HepG2 (cell line): Measurements from ENCODE around the gene ZNF627. TPM values are rescaled to one million over a fixed set of nuclear protein-coding genes. Genes with fewer than 3 reads are reported as not detected.
A peak's percentile ranks its signal among the peaks of the same experiment; 100 is the strongest.

Experiments used
- ATAC-seq: fragments of 200-7000 bp; cut with Tn5 transposase; 3 replicates; pipeline ENCODE4 v1.9.1; 2020; ENCODE audit warnings: mild to moderate bottlenecking, moderate library complexity
- BruUV-seq: library from RNA; stranded (reverse); fragments of 400-500 nt; replicated peaks from 2 replicates; lab custom pipeline; 2021; lab: Mats Ljungman, UMichigan
- CTCF ChIA-PET: fragments of 300-600 bp; formaldehyde crosslinking; extraction: SDS; loops from one replicate; lab custom pipeline; 2021; ENCODE audit warnings: low total read pairs, inconsistent platforms, low intra/inter-chr PET ratio; lab: Yijun Ruan, JAX
- POLR2A ChIA-PET: fragments of 350-600 bp; sonication (Branson Sonifier 250); formaldehyde crosslinking; loops from one replicate; lab custom pipeline; 2020; ENCODE audit warnings: antibody characterized with exemption, inconsistent platforms; lab: Yijun Ruan, JAX
- DNase-seq: peaks from one replicate; pipeline ENCODE4 v3.0.0-alpha.2; 2015; ENCODE audit warnings: low spot score
- FAIRE-seq: peaks from 3 replicates; lab custom pipeline; 2011; peaks lifted over from hg19 to GRCh38; lab: Jason Lieb, UNC
- H2AFZ ChIP-seq: one replicate; pipeline ENCODE4 v1.6.1; 2011; ENCODE audit warnings: low read length, inconsistent platforms
- H3K27ac ChIP-seq: fragments of 300-600 bp; 3 replicates; pipeline ENCODE4 v1.8.0; 2011; ENCODE audit warnings: mixed run types, mild to moderate bottlenecking, mixed read lengths, low read length, inconsistent platforms; ENCODE audit not compliant: insufficient read depth; ENCODE audit errors: extremely low read length
- H3K27me3 ChIP-seq, 2 experiments: fragments of 200-600 bp in 1 of 2; 2 replicates in 1 of 2; 3 replicates in 1 of 2; pipeline versions ENCODE4 v1.6.0 to v1.8.0; 2011; ENCODE audit warnings: low read length in 2 of 2, mild to moderate bottlenecking in 2 of 2, moderate library complexity in 2 of 2, inconsistent platforms in 1 of 2; ENCODE audit not compliant: insufficient read depth in 2 of 2, control insufficient read depth in 1 of 2
- H3K36me3 ChIP-seq, 2 experiments: fragments of 200-600 bp in 1 of 2; replicated peaks in 1 of 2; 2 replicates in 1 of 2; 3 replicates in 1 of 2; pipeline versions ENCODE4 v1.5.1 to v1.8.0; 2011; ENCODE audit warnings: low read length in 2 of 2, inconsistent platforms in 1 of 2; ENCODE audit not compliant: insufficient read depth in 2 of 2, control insufficient read depth in 1 of 2
- H3K4me1 ChIP-seq: 2 replicates; pipeline ENCODE4 v1.5.1; 2012; ENCODE audit warnings: low read length, inconsistent platforms; ENCODE audit not compliant: insufficient read depth
- H3K4me2 ChIP-seq: 2 replicates; pipeline ENCODE4 v1.6.0; 2011; ENCODE audit warnings: low read depth, low read length, inconsistent platforms
- H3K4me3 ChIP-seq, 3 experiments: fragments of 200-600 bp in 1 of 3; sonication (generic), shearing (Covaris generic) in 1 of 3; replicated peaks in 1 of 3; 2 replicates each; pipeline ENCODE4 v1.5.1; 2011 to 2016; ENCODE audit warnings: low read length in 3 of 3, inconsistent platforms in 2 of 3, low read depth in 2 of 3, mild to moderate bottlenecking in 2 of 3, control low read depth in 1 of 3, mixed read lengths in 1 of 3; ENCODE audit not compliant: insufficient read depth in 1 of 3
- H3K79me2 ChIP-seq: one replicate; pipeline ENCODE4 v1.6.1; 2011; ENCODE audit warnings: low read length, inconsistent platforms; ENCODE audit not compliant: insufficient read depth
- H3K9ac ChIP-seq: 2 replicates; pipeline ENCODE4 v1.6.0; 2011; ENCODE audit warnings: mild to moderate bottlenecking, low read depth, low read length, inconsistent platforms; ENCODE audit not compliant: insufficient read depth
- H3K9me3 ChIP-seq: 2 replicates; pipeline ENCODE4 v1.5.1; 2012; ENCODE audit warnings: mild to moderate bottlenecking, low read length
- H4K20me1 ChIP-seq: 2 replicates; pipeline ENCODE4 v1.6.0; 2011; ENCODE audit warnings: inconsistent platforms, mild to moderate bottlenecking, low read length, moderate library complexity; ENCODE audit not compliant: insufficient read depth
- GPN1 ChIP-seq: sonication (generic); formaldehyde crosslinking; IDR thresholded peaks from 2 replicates; pipeline ENCODE4 v1.5.1; 2020; ENCODE audit warnings: missing genetic modification reagents, borderline replicate concordance
- IKZF4 ChIP-seq: sonication (generic); formaldehyde crosslinking; IDR thresholded peaks from 2 replicates; pipeline ENCODE4 v1.5.1; 2020; ENCODE audit warnings: borderline replicate concordance, mild to moderate bottlenecking, low read depth, missing genetic modification reagents; ENCODE audit errors: not compliant biosample characterization
- MAFF ChIP-seq: IDR thresholded peaks from 2 replicates; pipeline ENCODE4 v1.6.1; 2011; ENCODE audit warnings: low read depth, low read length, improper control_type of control experiment
- MAFK ChIP-seq, 2 experiments: IDR thresholded peaks in 1 of 2; conservative IDR thresholded peaks in 1 of 2; 2 replicates each; pipeline ENCODE4 v1.6.1; 2011; ENCODE audit warnings: improper control_type of control experiment in 2 of 2, low read length in 2 of 2
- SKIL ChIP-seq: sonication (generic); formaldehyde crosslinking; IDR thresholded peaks from 2 replicates; pipeline ENCODE4 v1.8.0; 2022; ENCODE audit warnings: missing genetic modification reagents, mild to moderate bottlenecking, moderate library complexity, borderline replicate concordance
- SOX5 ChIP-seq: IDR thresholded peaks from 2 replicates; pipeline ENCODE4 v1.6.1; 2016; ENCODE audit warnings: borderline replicate concordance
- ZFP90 ChIP-seq: sonication (generic); formaldehyde crosslinking; IDR thresholded peaks from 2 replicates; pipeline ENCODE4 v1.8.0; 2022; ENCODE audit warnings: missing genetic modification reagents, mild to moderate bottlenecking, inconsistent platforms, borderline replicate concordance
- ZNF224 ChIP-seq: sonication (generic); formaldehyde crosslinking; IDR thresholded peaks from 2 replicates; pipeline ENCODE4 v1.5.0; 2020; ENCODE audit warnings: mild to moderate bottlenecking, missing genetic modification reagents
- ZNF280B ChIP-seq: sonication (generic); formaldehyde crosslinking; IDR thresholded peaks from 2 replicates; pipeline ENCODE4 v1.5.0; 2020; ENCODE audit warnings: missing genetic modification reagents, mild to moderate bottlenecking, borderline replicate concordance
- ZNF281 ChIP-seq: sonication (generic); formaldehyde crosslinking; IDR thresholded peaks from 2 replicates; pipeline ENCODE4 v1.4.0; 2020; ENCODE audit warnings: missing genetic modification reagents, borderline replicate concordance
- WGBS: methylation state at CpG from one replicate; pipeline ENCODE4 v1.1.6; 2017; ENCODE audit warnings: low lambda C conversion rate; 5-methylcytosine and 5-hydroxymethylcytosine counted together
- in situ Hi-C: cut with HindIII; loops from 2 replicates; pipeline ENCODE4 v1.10.0; 2017; ENCODE audit warnings: low pct_unique_long_range_greater_than_20kb; ENCODE audit not compliant: extremely low pct_ligation_motif_present
- intact Hi-C: fragments of 100-400 bp; cut with micrococcal nuclease; formaldehyde crosslinking; loops from one replicate; pipeline ENCODE4 v1.10.0; 2022; ENCODE audit not compliant: unreplicated experiment
- polyA plus RNA-seq, 8 experiments: library from polyadenylated mRNA; depleted of rRNA in 3 of 8; stranded (reverse) in 7 of 8; unstranded in 1 of 8; fragments of >200 nt; fragmentation: Illumina TruSeq in 4 of 8; extraction: Trizol in 4 of 8; gene quantifications; 2 replicates each; pipeline versions ENCODE4 v1.2.1 to v1.2.3, GENCODE V29; 2011 to 2016; ENCODE audit warnings: low read depth in 4 of 8, missing spikeins in 1 of 8, mixed read lengths in 1 of 8; ENCODE audit not compliant: insufficient read depth in 1 of 8
- total RNA-seq, 5 experiments: library from RNA; depleted of rRNA; stranded (reverse); fragments of >200 nt; fragmentation: Illumina TruSeq; extraction: Trizol; gene quantifications; 2 replicates each; pipeline ENCODE4 v1.2.3, GENCODE V29; 2016; ENCODE audit warnings: low read depth in 1 of 5

Gene ZNF627
- total and polyA plus RNA-seq, 2 of the 13 experiments (the other 11 are each of a cell fraction or from before 2014, with no cell fraction given), result 4.2 to 12.7 TPM

GRCh38 chr19:11594084-11594483 lies 3.2 kb upstream of the ZNF627 start:
- FAIRE-seq (no peak), ATAC-seq (no peak), DNase-seq (no peak)
- Histone ChIP-seq H3K4me3 (no peak overlapping the region), H4K20me1 (no peaks in the 10 kb centered on the region), H2AFZ (no peak overlapping the region), H3K4me1 (peaks cover 26% of the 10 kb centered on the region), H3K4me2 (no peak overlapping the region), H3K27me3 (no peaks in the 10 kb centered on the region), H3K9ac (no peak overlapping the region), H3K36me3 (no peaks in the 10 kb centered on the region), H3K9me3 (no peaks in the 10 kb centered on the region), H3K79me2 (peaks cover 15% of the 10 kb centered on the region), H3K27ac (no peak overlapping the region)
- 58% methylated on average over 4 of the region's 4 CpGs for WGBS
- in situ Hi-C loops, result no loop called here
- TF ChIP-seq ZFP90 (CRISPR knock-in tag) (no peak), MAFK (conservative IDR thresholded peaks at IDR 0.05 in 1 of 2, IDR thresholded peaks at IDR 0.05 in 1 of 2; ENCODE audit: low read length in 2 of 2) (peak; percentile 82 to 87), MAFF (peak; percentile 82)
- ChIA-PET POLR2A (no interaction called here), CTCF (no interaction called here)
- BruUV-seq, result no TSS peak
- intact Hi-C loops, result no loop called here

- Histone ChIP-seq H3K79me2 (peaks cover 27% of the 10 kb centered on the region), H3K4me3 (no peak overlapping the region), H3K4me2 (no peak overlapping the region), H4K20me1 (no peaks in the 10 kb centered on the region), H3K27ac (no peak overlapping the region), H3K9me3 (no peaks in the 10 kb centered on the region), H2AFZ (no peak overlapping the region), H3K27me3 (no peaks in the 10 kb centered on the region), H3K4me1 (peaks cover 39% of the 10 kb centered on the region), H3K9ac (no peak overlapping the region), H3K36me3 (no peaks in the 10 kb centered on the region)
- 82% methylated on average over 10 of the region's 10 CpGs for WGBS
- ChIA-PET CTCF (no interaction called here), POLR2A (no interaction called here)
- intact Hi-C loops, result no loop called here
- TSS peak; percentile 72 for BruUV-seq
- FAIRE-seq (no peak), DNase-seq (no peak), ATAC-seq (no peak)
- in situ Hi-C loops, result no loop called here
- TF ChIP-seq IKZF4 (CRISPR knock-in tag), result no peak
- TF ChIP-seq ZNF224 (CRISPR knock-in tag), result no peak
- no peak for TF ChIP-seq ZNF280B (CRISPR knock-in tag)
- no peak for TF ChIP-seq SKIL
- no peak for TF ChIP-seq SOX5 (CRISPR knock-in tag)
- no peak for TF ChIP-seq GPN1 (CRISPR knock-in tag)
- no peak for TF ChIP-seq ZNF281
These were observed 1.1 kb upstream of the ZNF627 start for GRCh38 chr19:11596156-11596555.
